ENCODE measurements around the gene KRT15. TPM values are rescaled to one million over a fixed set of nuclear protein-coding genes. Genes with fewer than 3 reads are reported as not detected.
A peak's percentile ranks its signal among the peaks of the same experiment; 100 is the strongest.

Gene KRT15
- total and polyA plus RNA-seq, 3 experiments from 2014 or later, result not detected

DNA sequence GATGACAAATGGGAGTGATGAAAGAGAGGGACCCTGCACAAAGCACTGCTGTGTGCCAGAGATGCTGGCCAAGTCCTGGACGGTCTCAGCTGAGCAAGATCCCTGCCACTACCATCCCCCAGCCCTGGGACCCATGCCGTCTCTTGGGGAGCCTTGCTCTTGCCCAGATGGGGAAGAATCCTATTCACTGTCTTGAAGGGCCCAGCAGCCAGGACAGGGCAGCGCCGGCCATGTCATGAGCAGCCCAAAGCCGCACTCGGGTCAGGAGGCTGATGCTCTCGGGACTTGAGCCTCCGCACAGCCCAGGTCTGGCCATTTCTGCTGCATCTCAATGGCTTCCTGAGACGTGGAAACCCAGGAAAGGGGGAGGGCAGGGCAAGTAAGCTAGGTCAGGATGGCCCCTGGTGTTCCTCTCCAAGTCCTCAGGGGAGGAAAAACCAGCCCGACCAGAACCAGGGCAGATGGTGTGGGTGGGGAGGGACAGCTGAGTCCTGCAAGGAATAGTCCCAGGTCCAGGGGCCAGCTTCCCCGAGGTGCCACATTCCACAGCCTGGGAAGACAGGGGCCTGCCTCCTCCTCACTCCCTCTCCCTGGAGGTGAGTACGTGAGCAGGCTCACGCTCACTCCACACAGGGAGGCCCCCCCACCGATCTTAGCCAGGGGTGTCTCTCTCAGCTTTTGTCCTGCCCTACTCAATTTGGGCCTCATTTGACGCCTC is 17.2 kb upstream of the KRT15 start:
- POLR2A ChIA-PET, result no interaction called here

GRCh38 chr17:41534899-41535546 is 16.3 kb upstream of the KRT15 start:
- no peaks in the 10 kb centered on the region for H3K4me1 Mint-ChIP-seq
- peaks cover 24 to 72% of the 10 kb centered on the region in 2 donors for H3K27me3 Mint-ChIP-seq
- H3K9me3 Mint-ChIP-seq, result no peaks in the 10 kb centered on the region
- ChIA-PET POLR2A (no interaction called here), CTCF (interaction anchor here (1.7 kb wide), 1 partner anchor 14 kb away, joined by 8 read pairs; no protein-coding TSS in a partner anchor)
- no peak for DNase-seq
- Histone ChIP-seq H3K4me1 (ENCODE audit: insufficient read depth, low read length) (no peaks in the 10 kb centered on the region), H3K9me3 (ENCODE audit: low read length) (no peaks in the 10 kb centered on the region), H3K27me3 (ENCODE audit: insufficient read depth, low read length, poor library complexity, severe bottlenecking) (no peaks in the 10 kb centered on the region), H3K27ac (ENCODE audit: low read depth, low read length) (no peak overlapping the region), H3K36me3 (ENCODE audit: insufficient read depth, low read length) (no peaks in the 10 kb centered on the region), H3K4me3 (ENCODE audit: low read length) (no peak overlapping the region)
- H3K27ac Mint-ChIP-seq, result no peak overlapping the region
- H3K36me3 Mint-ChIP-seq, result no peaks in the 10 kb centered on the region
- H3K4me3 Mint-ChIP-seq, result no peak overlapping the region

More for the DNA sequence above, 17.2 kb upstream of the KRT15 start:
- Histone ChIP-seq H3K4me3 (ENCODE audit: low read length) (no peak overlapping the region), H3K36me3 (ENCODE audit: insufficient read depth, low read length) (no peaks in the 10 kb centered on the region), H3K4me1 (ENCODE audit: insufficient read depth, low read length) (no peaks in the 10 kb centered on the region), H3K9me3 (ENCODE audit: low read length) (no peaks in the 10 kb centered on the region), H3K27me3 (ENCODE audit: insufficient read depth, low read length, poor library complexity, severe bottlenecking) (no peaks in the 10 kb centered on the region), H3K27ac (ENCODE audit: low read depth, low read length) (no peak overlapping the region)
- H3K9me3 Mint-ChIP-seq, result no peaks in the 10 kb centered on the region
- CTCF ChIA-PET, result no interaction called here
- H3K27me3 Mint-ChIP-seq, result peaks cover 21 to 65% of the 10 kb centered on the region in 2 donors
- H3K4me3 Mint-ChIP-seq, result no peak overlapping the region
- no peaks in the 10 kb centered on the region for H3K36me3 Mint-ChIP-seq
- no peaks in the 10 kb centered on the region for H3K4me1 Mint-ChIP-seq
- no peak overlapping the region for H3K27ac Mint-ChIP-seq
- peak in 1 of 5 donors; percentile 25 for DNase-seq

- H3K4me3 ChIP-seq (ENCODE audit: low read length), result no peak overlapping the region
- peaks cover 11% of the 10 kb centered on the region for H3K27me3 ChIP-seq (ENCODE audit: insufficient read depth, low read length, poor library complexity, severe bottlenecking)
- H3K4me1 ChIP-seq (ENCODE audit: insufficient read depth, low read length), result no peaks in the 10 kb centered on the region
- H3K27me3 Mint-ChIP-seq, result peaks cover 38 to 82% of the 10 kb centered on the region in 2 donors
- DNase-seq, result no peak
- H3K4me3 Mint-ChIP-seq, result no peak overlapping the region
- ChIA-PET POLR2A (no interaction called here), CTCF (no interaction called here)
- H3K36me3 Mint-ChIP-seq, result no peaks in the 10 kb centered on the region
- no peak overlapping the region for H3K27ac ChIP-seq (ENCODE audit: low read depth, low read length)
- peaks cover under 1 to 6% (median 4%) of the 10 kb centered on the region in 3 donors for H3K4me1 Mint-ChIP-seq
- H3K9me3 ChIP-seq (ENCODE audit: low read length), result no peaks in the 10 kb centered on the region
- H3K36me3 ChIP-seq (ENCODE audit: insufficient read depth, low read length), result no peaks in the 10 kb centered on the region
- no peak overlapping the region for H3K27ac Mint-ChIP-seq
- peaks cover 0 to 4% (median 0%) of the 10 kb centered on the region in 5 donors for H3K9me3 Mint-ChIP-seq
These were observed 14.9 kb upstream of the KRT15 start for GRCh38 chr17:41533613-41534012.

- Histone ChIP-seq H3K4me1 (ENCODE audit: insufficient read depth, low read length) (no peaks in the 10 kb centered on the region), H3K27me3 (ENCODE audit: insufficient read depth, low read length, poor library complexity, severe bottlenecking) (peaks cover 15% of the 10 kb centered on the region), H3K4me3 (ENCODE audit: low read length) (no peak overlapping the region), H3K36me3 (ENCODE audit: insufficient read depth, low read length) (no peaks in the 10 kb centered on the region), H3K27ac (ENCODE audit: low read depth, low read length) (no peak overlapping the region), H3K9me3 (ENCODE audit: low read length) (no peaks in the 10 kb centered on the region)
- ChIA-PET POLR2A (no interaction called here), CTCF (interaction anchor here (0.5 to 1.5 kb wide), 4 partner anchors 9 to 130 kb away, joined by 3 to 5 read pairs (median 3); no protein-coding TSS in a partner anchor)
- Mint-ChIP-seq H3K27me3 (peaks cover 44 to 83% of the 10 kb centered on the region in 2 donors), H3K4me3 (no peak overlapping the region), H3K9me3 (peaks cover 0 to 4% (median 0%) of the 10 kb centered on the region in 5 donors), H3K36me3 (no peaks in the 10 kb centered on the region), H3K27ac (peak overlapping the region in 1 of 8 donors; percentile 23), H3K4me1 (peaks cover 4 to 11% (median 6%) of the 10 kb centered on the region in 3 donors)
- no peak for DNase-seq
These were observed 14.4 kb upstream of the KRT15 start for GRCh38 chr17:41532947-41533570.

DNA sequence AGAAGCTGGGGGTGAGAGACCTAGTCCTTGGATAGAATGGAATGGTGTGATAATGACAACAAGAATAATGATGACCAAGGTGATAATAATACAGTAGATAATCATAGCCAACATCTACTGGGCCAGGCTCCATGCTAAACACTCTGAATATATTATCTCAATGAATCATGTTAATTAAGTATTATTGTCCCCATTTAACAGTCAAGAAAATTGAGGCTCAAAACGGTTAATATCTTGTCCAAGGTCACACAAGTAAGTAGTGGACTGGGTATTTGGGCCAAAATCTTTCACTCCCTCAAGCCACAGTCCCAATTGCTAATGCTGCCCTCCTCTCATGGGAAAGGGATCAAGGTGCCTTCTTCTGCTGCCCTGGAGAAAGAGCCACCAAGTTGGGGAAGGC is 13.3 kb upstream of the KRT15 start:
- Mint-ChIP-seq H3K4me3 (no peak overlapping the region), H3K36me3 (no peaks in the 10 kb centered on the region), H3K4me1 (peaks cover 4 to 21% (median 8%) of the 10 kb centered on the region in 3 donors), H3K9me3 (peaks cover 0 to 4% (median 0%) of the 10 kb centered on the region in 5 donors), H3K27me3 (peaks cover 47 to 84% of the 10 kb centered on the region in 2 donors), H3K27ac (no peak overlapping the region)
- no peak overlapping the region for H3K4me3 ChIP-seq (ENCODE audit: low read length)
- DNase-seq, result no peak
- POLR2A ChIA-PET, result no interaction called here
- H3K36me3 ChIP-seq (ENCODE audit: insufficient read depth, low read length), result no peaks in the 10 kb centered on the region
- CTCF ChIA-PET, result interaction anchor here (1.0 to 1.5 kb wide), 3 partner anchors 17 to 131 kb away, joined by 3 to 5 read pairs (median 3); no protein-coding TSS in a partner anchor
- H3K9me3 ChIP-seq (ENCODE audit: low read length), result no peaks in the 10 kb centered on the region
- no peak overlapping the region for H3K27ac ChIP-seq (ENCODE audit: low read depth, low read length)
- no peaks in the 10 kb centered on the region for H3K4me1 ChIP-seq (ENCODE audit: insufficient read depth, low read length)
- peaks cover 15% of the 10 kb centered on the region for H3K27me3 ChIP-seq (ENCODE audit: insufficient read depth, low read length, poor library complexity, severe bottlenecking)

DNA sequence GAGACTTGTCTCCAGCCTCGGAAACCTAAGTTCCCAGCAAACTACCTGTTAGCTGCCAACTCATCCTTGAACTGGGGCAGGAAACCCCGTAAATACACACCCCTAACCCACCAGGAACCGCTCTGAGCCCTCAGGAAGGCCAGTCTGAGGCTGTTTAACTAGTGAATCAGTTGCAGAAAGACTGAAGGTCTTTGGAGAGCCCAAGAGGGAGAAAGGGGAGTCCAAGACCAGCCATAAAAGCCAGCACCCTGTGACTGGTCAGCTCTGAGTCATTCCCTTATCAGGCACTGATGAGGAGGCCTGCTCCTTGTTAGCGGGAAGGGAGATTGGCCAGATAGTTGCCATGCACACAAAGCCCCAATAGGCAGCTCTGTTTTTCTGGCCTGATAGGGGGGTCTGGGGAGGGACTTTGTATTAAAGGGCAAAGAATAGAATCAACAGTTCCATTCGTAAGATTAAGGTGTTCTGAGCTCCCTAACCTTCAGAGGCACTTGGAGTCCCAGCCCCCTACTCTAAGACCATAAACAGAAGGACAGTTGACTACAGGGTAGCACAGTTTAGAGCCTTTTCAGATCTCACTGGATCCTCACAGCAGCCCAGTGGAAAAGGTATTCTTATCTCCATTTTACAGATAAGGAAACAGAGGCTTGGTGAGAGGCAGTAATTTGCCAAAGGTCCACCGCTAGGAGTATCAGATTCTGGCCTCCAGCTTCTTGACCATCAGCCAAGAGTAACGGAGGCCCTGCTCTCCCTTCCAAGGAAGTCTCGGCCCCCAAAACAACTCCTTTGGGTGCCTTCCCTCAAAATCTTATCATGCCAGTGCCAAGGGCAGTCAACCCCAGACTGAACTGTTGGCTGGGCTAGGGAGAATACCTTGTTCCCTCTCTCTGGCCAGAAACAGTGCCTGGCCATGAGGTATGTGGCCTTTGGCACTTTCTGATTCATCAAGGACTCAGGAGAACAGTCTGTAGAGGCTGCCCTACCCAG is 11.7 kb upstream of the KRT15 start:
- Mint-ChIP-seq H3K9me3 (peaks cover 0 to 4% (median 0%) of the 10 kb centered on the region in 5 donors), H3K4me1 (peaks cover 4 to 21% (median 8%) of the 10 kb centered on the region in 3 donors), H3K27ac (no peak overlapping the region), H3K27me3 (peaks cover 50 to 85% of the 10 kb centered on the region in 2 donors), H3K4me3 (no peak overlapping the region), H3K36me3 (no peaks in the 10 kb centered on the region)
- Histone ChIP-seq H3K27me3 (ENCODE audit: insufficient read depth, low read length, poor library complexity, severe bottlenecking) (peaks cover 15% of the 10 kb centered on the region), H3K27ac (ENCODE audit: low read depth, low read length) (peak overlapping the region; percentile 72), H3K4me3 (ENCODE audit: low read length) (no peak overlapping the region), H3K4me1 (ENCODE audit: insufficient read depth, low read length) (no peaks in the 10 kb centered on the region), H3K36me3 (ENCODE audit: insufficient read depth, low read length) (no peaks in the 10 kb centered on the region), H3K9me3 (ENCODE audit: low read length) (no peaks in the 10 kb centered on the region)
- ChIA-PET POLR2A (no interaction called here), CTCF (no interaction called here)
- no peak for DNase-seq

DNA sequence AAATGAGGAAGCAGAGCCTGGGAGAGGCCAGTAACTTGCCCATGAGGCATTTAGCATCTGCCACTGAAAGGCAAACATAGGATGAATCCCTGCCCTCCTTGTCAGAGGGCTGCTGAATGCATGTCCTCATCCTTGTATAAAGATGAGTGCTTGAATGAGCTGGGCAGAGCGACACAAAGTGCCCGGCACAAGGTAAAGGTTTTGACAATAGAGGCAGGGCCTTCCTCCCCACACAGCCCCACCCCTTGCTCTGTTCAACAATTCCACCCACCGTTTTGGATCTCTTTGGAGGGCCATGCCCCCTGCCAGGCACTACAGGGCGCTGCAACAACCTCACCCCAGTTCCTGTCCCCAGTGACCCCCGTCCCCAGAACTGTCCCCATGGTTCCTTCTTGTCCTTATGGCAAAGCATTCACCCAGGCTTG is 10.8 kb upstream of the KRT15 start:
- peaks cover 45 to 77% of the 10 kb centered on the region in 2 donors for H3K27me3 Mint-ChIP-seq
- Histone ChIP-seq H3K4me3 (ENCODE audit: low read length) (no peak overlapping the region), H3K27ac (ENCODE audit: low read depth, low read length) (peak overlapping the region; percentile 72), H3K36me3 (ENCODE audit: insufficient read depth, low read length) (no peaks in the 10 kb centered on the region), H3K9me3 (ENCODE audit: low read length) (no peaks in the 10 kb centered on the region), H3K4me1 (ENCODE audit: insufficient read depth, low read length) (no peaks in the 10 kb centered on the region), H3K27me3 (ENCODE audit: insufficient read depth, low read length, poor library complexity, severe bottlenecking) (peaks cover 15% of the 10 kb centered on the region)
- H3K27ac Mint-ChIP-seq, result no peak overlapping the region
- H3K9me3 Mint-ChIP-seq, result peaks cover 0 to 4% (median 0%) of the 10 kb centered on the region in 5 donors
- H3K36me3 Mint-ChIP-seq, result no peaks in the 10 kb centered on the region
- peak overlapping the region in 1 of 7 donors; percentile 29 for H3K4me3 Mint-ChIP-seq
- POLR2A ChIA-PET, result no interaction called here
- H3K4me1 Mint-ChIP-seq, result peaks cover 4 to 21% (median 8%) of the 10 kb centered on the region in 3 donors
- CTCF ChIA-PET, result no interaction called here
- no peak for DNase-seq
